Measurements from ENCODE around the gene SUGP2.

- TF ChIP-seq POLR2AphosphoS5 (IDR thresholded peaks at IDR 0.05) = no peak
- no peak for TF ChIP-seq CTCF (IDR thresholded peaks at IDR 0.05)
These were observed 58.3 kb downstream of the SUGP2 start for GRCh38 chr19:18975011-18975410.

All from stomach (tissue), 4 donors.